Tibial nerve (tissue), 4 donors: Measurements from ENCODE around the gene HNRNPH1. TPM values are rescaled to one million over a fixed set of nuclear protein-coding genes. Genes with fewer than 3 reads are reported as not detected.
A peak's percentile ranks its signal among the peaks of the same experiment; 100 is the strongest.

Experiments used
- DNase-seq, 2 donors: peaks; one replicate each; pipeline ENCODE4 v3.0.0-alpha.2; 2019; ENCODE audit warnings: low spot score in 2 of 2
- H3K27ac ChIP-seq, 4 donors: fragments of 200-600 bp; sonication (generic) in 3 of 4; one replicate each; pipeline ENCODE4 v1.5.1; 2017 to 2019; ENCODE audit warnings: mild to moderate bottlenecking in 1 of 4
- H3K27me3 ChIP-seq, 2 donors: fragments of 200-600 bp; sonication (generic) in 1 of 2; one replicate each; pipeline versions ENCODE4 v1.5.1 to v1.6.0; 2017 to 2019
- H3K36me3 ChIP-seq, 3 donors: fragments of 200-600 bp; sonication (generic); one replicate each; pipeline ENCODE4 v1.5.1; 2018 to 2019
- H3K4me1 ChIP-seq, 4 donors: fragments of 200-600 bp; sonication (generic) in 3 of 4; one replicate each; pipeline ENCODE4 v1.5.1; 2017 to 2019
- H3K4me3 ChIP-seq, 4 donors: fragments of 200-600 bp; sonication (generic) in 3 of 4; one replicate each; pipeline ENCODE4 v1.5.1; 2017 to 2019; ENCODE audit warnings: mild to moderate bottlenecking in 1 of 4, moderate library complexity in 1 of 4
- H3K9me3 ChIP-seq, 4 donors: fragments of 200-600 bp; sonication (generic) in 3 of 4; one replicate each; pipeline ENCODE4 v1.5.1; 2017 to 2019
- CTCF ChIP-seq, 5 experiments: fragments of 200-600 bp in 3 of 5; fragments of 450-650 bp in 2 of 5; sonication (generic) in 3 of 5; IDR thresholded peaks; one replicate each; pipeline ENCODE4 v1.5.1; 2016 to 2019; ENCODE audit warnings: antibody characterized with exemption in 5 of 5, mild to moderate bottlenecking in 3 of 5, moderate library complexity in 2 of 5
- EP300 ChIP-seq, 2 donors: sonication (generic); formaldehyde crosslinking; IDR thresholded peaks; one replicate each; pipeline ENCODE4 v1.6.1; 2017; ENCODE audit warnings: antibody characterized with exemption in 2 of 2, mild to moderate bottlenecking in 1 of 2
- POLR2A ChIP-seq, 2 donors: fragments of 450-650 bp; IDR thresholded peaks; one replicate each; pipeline ENCODE4 v1.6.1; 2017; ENCODE audit warnings: antibody characterized with exemption in 2 of 2, mild to moderate bottlenecking in 2 of 2, moderate library complexity in 2 of 2
- WGBS, 2 donors: methylation state at CpG; one replicate each; pipeline ENCODE4 v1.1.5; 2018; 5-methylcytosine and 5-hydroxymethylcytosine counted together
- total RNA-seq, 4 donors: library from RNA; depleted of rRNA; stranded (reverse); fragments of >200 nt; gene quantifications; one replicate each; pipeline ENCODE4 v1.1.0, GENCODE V29; 2016

Gene HNRNPH1
- total RNA-seq, 4 donors from 2014 or later: 473 to 711 (median 678) TPM

- DNase-seq: no peak
- peak overlapping the region in 3 of 4 donors; percentile 14 to 100 (median 89) for H3K4me3 ChIP-seq
- H3K9me3 ChIP-seq: no peaks in the 10 kb centered on the region
- H3K27ac ChIP-seq: peak overlapping the region in 2 of 4 donors; percentile 2 to 100
- H3K36me3 ChIP-seq: peaks cover 8 to 66% (median 34%) of the 10 kb centered on the region in 3 donors
- peaks cover 0 to 78% (median 41%) of the 10 kb centered on the region in 4 donors for H3K4me1 ChIP-seq
- TF ChIP-seq CTCF (IDR thresholded peaks at IDR 0.05) (no peak), POLR2A (IDR thresholded peaks at IDR 0.05) (no peak), EP300 (IDR thresholded peaks at IDR 0.05) (no peak)
- no peaks in the 10 kb centered on the region for H3K27me3 ChIP-seq
- 5 to 6% methylated on average over 3 of the region's 3 CpGs for WGBS, 2 donors
Measured at GRCh38 chr5:179620293-179620692, 3.2 kb downstream of the HNRNPH1 start.

GRCh38 chr5:179619776-179620175, 3.7 kb downstream of the HNRNPH1 start:
- DNase-seq: no peak
- WGBS, 2 donors: 6 to 8% methylated on average over 4 of the region's 4 CpGs
- no peak for TF ChIP-seq CTCF (IDR thresholded peaks at IDR 0.05)
- no peak for TF ChIP-seq POLR2A (IDR thresholded peaks at IDR 0.05)
- no peak for TF ChIP-seq EP300 (IDR thresholded peaks at IDR 0.05)
- H3K27ac ChIP-seq: peak overlapping the region in 1 of 4 donors; percentile 42
- H3K9me3 ChIP-seq: no peaks in the 10 kb centered on the region
- H3K27me3 ChIP-seq: no peaks in the 10 kb centered on the region
- H3K4me1 ChIP-seq: peaks cover 0 to 79% (median 41%) of the 10 kb centered on the region in 4 donors
- peak overlapping the region in 2 of 4 donors; percentile 89 to 100 for H3K4me3 ChIP-seq
- peaks cover 10 to 71% (median 37%) of the 10 kb centered on the region in 3 donors for H3K36me3 ChIP-seq

- H3K36me3 ChIP-seq: peaks cover 10 to 79% (median 37%) of the 10 kb centered on the region in 3 donors
- peaks cover 0 to 74% (median 38%) of the 10 kb centered on the region in 4 donors for H3K4me1 ChIP-seq
- H3K27ac ChIP-seq: no peak overlapping the region
- no peaks in the 10 kb centered on the region for H3K27me3 ChIP-seq
- TF ChIP-seq CTCF (IDR thresholded peaks at IDR 0.05): no peak
- TF ChIP-seq POLR2A (IDR thresholded peaks at IDR 0.05): no peak
- TF ChIP-seq EP300 (IDR thresholded peaks at IDR 0.05): no peak
- no peak for DNase-seq
- 12 to 16% methylated on average over 6 of the region's 6 CpGs for WGBS, 2 donors
- H3K4me3 ChIP-seq: peak overlapping the region in 2 of 4 donors; percentile 89 to 100
- H3K9me3 ChIP-seq: no peaks in the 10 kb centered on the region
Measured at GRCh38 chr5:179618923-179619554, 4.4 kb downstream of the HNRNPH1 start.

- TF ChIP-seq POLR2A (IDR thresholded peaks at IDR 0.05) (no peak), CTCF (IDR thresholded peaks at IDR 0.05) (no peak), EP300 (IDR thresholded peaks at IDR 0.05) (no peak)
- H3K36me3 ChIP-seq: peaks cover 10 to 90% (median 48%) of the 10 kb centered on the region in 3 donors
- H3K4me3 ChIP-seq: no peak overlapping the region
- no peak overlapping the region for H3K27ac ChIP-seq
- H3K27me3 ChIP-seq: no peaks in the 10 kb centered on the region
- H3K4me1 ChIP-seq: peaks cover 0 to 78% (median 37%) of the 10 kb centered on the region in 4 donors
- 80% methylated on average over 7 of the region's 7 CpGs for WGBS, 2 donors
- H3K9me3 ChIP-seq: no peaks in the 10 kb centered on the region
- DNase-seq: no peak
Measured at GRCh38 chr5:179617930-179618329, 5.5 kb downstream of the HNRNPH1 start.

GRCh38 chr5:179616002-179616594, 7.4 kb downstream of the HNRNPH1 start:
- H3K4me1 ChIP-seq: peaks cover 0 to 75% (median 30%) of the 10 kb centered on the region in 4 donors
- TF ChIP-seq EP300 (IDR thresholded peaks at IDR 0.05): no peak
- TF ChIP-seq POLR2A (IDR thresholded peaks at IDR 0.05): no peak

More at GRCh38 chr5:179616002-179616594, 7.4 kb downstream of the HNRNPH1 start:
- Histone ChIP-seq H3K4me3 (no peak overlapping the region), H3K27me3 (no peaks in the 10 kb centered on the region), H3K9me3 (no peaks in the 10 kb centered on the region), H3K27ac (no peak overlapping the region), H3K36me3 (peaks cover 10 to 95% (median 49%) of the 10 kb centered on the region in 3 donors)
- no peak for DNase-seq
- WGBS, 2 donors: 77 to 84% methylated on average over 9 of the region's 9 CpGs
